GM20431 (cell line): ENCODE measurements around the gene TPBGL.

Source experiments
- in situ Hi-C: fragments of 300-500 bp; cut with MseI, MboI; formaldehyde crosslinking; loops from one replicate; pipeline ENCODE4 v1.15.0; 2020; ENCODE audit warnings: low sequenced_read_pairs; ENCODE audit not compliant: unreplicated experiment

TPBGL gene

DNA sequence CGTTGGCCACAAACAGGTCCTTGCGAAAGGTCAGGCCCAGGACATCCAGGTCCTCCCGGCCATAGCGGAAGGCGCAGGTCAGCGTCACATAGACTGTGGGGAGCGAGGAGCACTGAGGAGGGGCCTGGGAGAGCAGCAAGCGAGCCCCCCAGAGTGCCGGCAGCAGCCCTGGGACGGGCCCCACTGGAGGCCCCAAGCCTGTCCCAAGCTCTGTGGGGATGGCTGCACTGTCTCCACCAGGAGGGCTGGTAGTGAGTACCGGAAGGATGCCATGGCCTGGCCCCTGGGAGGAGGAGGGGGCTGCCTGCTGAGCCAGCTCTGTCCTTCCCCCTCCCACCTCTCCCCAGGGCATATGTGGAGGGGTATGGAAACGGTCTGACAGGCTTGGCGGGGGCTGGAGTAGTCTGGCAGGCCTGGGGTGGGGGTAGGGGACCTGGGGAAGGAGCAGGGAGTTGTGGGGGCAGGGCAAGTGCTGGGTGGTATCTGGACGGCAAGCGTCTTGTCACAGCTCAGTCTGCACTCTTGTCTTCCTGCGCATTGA, 42.9 kb downstream of the TPBGL start:
- in situ Hi-C loops, result no loop called here

DNA sequence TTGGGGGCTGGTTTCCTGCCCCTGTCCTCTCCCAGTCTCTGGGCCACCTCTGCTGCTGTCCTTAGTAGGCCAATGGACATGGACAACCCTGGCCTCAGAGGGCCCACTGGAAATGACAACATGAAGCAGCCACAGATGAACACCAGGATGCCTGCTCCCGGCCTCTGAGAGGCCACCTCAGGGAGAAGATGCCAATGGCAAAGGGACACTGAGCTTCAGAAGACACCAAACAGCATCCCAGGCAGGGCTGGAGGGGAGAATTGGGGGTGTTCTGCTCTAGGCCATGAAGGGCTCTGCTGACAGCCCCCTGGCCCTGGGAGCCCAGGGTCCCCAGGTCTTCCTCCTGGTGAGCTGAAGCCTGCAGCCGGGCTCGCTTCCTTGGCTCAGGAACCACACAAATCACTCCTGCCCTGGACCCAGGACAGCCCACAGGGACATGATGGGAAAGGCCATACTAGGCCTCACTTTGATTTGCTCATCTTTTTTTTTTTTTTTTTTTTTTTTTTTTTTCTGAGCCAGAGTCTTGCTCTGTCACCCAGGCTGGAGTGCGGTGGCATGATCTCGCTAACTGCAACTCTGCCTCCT, 45.3 kb downstream of the TPBGL start:
- in situ Hi-C loops, result no loop called here

DNA sequence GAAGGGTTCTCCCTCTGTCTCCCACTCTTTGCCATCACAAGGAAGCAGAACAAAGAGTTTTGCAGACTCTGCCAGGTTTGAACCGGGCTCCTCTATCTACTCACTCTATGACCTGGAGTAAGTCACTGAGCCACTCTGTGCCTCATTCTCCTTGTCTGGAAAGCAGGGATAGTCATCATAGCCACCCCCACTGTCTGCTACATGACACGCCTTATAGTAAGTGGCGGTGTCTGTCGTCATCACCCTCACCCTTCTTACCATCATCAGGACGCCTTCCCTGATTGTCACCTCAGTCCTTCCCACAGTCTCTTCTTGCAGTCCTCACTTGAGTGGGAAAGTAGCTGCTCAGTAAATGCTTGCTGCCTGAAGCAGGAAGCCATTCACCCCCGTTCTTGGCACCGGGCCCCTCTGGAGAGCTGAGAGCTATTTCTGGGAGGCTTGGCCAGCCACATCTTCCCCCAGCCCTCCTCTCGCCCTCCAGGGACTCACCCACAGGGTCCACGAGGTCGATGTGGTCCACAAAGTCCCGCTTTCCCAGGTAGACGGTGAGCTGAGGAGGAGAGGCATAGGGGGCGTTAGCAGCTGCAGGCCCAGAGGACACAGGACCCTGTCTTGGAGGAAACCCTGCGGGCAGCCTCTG, 46.4 kb downstream of the TPBGL start:
- in situ Hi-C loops, result no loop called here

DNA sequence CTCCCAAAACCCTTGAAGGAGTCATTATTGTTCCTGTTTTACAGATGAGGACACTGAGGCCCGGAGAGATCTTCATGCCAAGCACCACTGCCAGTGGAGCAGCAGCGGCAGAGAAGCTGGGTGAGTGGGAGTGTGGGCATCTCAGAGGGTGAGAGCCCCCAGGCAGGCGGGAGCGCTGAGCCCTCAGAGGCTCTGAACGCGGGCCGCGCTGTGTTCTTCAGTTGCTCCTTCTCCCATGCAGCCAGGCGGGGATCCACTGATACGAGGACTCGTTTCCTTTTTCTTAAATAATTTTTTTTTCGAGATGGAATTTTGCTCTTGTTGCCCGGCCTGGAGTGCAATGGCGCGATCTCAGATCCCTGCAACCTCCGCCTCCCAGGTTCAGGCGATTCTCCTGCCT, 47.0 kb downstream of the TPBGL start:
- in situ Hi-C loops, result no loop called here

DNA sequence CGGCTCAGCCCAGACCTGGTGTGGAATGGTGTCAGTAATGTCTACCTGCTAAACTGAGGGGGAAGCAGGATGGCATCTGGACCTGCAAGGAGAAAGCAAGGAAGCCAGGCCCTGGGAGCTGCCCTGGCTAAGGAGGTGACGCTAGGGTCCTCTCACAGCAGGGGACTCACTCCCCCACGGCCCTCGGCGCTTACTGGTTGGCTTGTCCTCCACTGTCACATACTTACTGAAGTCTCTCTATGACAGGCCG, 48.9 kb downstream of the TPBGL start:
- in situ Hi-C loops, result no loop called here

DNA sequence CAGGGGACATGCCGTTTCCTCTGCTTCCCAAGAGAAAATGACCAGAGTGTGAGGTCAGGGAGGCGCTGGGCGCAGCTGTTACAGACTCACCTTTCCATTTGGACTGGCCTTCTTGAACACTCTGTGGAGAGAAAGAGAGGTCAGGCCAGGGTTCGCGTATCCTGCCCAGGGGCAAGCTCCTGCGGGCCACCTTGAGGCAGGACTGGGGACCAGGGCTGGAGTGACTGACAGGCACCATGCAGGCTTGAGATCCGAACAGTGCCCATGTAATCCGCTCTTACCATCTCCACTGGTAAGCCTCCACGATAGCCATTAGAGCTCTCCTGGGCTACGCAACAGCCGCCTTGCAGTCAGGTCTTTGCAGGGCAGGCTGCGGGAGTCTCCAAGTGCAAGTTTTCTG, 49.3 kb downstream of the TPBGL start:
- in situ Hi-C loops, result no loop called here

DNA sequence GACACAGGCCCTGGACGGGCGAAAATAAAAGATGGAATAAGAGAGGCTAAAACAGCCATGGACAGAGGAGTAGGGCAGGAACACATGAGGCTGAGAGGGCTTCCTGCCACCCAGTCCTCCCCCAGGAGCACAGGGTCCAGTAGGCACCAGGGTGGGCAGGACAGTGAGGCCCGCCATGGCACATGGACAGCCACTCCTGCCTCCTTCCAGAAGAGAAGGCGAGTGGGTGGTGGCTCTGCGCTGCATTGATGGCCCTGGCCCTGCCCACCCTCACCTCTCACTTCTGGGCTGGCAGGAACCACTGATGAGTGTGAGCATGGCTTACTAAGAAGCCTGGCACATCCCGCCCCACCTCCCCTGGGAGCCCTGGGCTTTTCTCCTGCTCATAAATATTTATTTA, 51.2 kb downstream of the TPBGL start:
- in situ Hi-C loops, result no loop called here

DNA sequence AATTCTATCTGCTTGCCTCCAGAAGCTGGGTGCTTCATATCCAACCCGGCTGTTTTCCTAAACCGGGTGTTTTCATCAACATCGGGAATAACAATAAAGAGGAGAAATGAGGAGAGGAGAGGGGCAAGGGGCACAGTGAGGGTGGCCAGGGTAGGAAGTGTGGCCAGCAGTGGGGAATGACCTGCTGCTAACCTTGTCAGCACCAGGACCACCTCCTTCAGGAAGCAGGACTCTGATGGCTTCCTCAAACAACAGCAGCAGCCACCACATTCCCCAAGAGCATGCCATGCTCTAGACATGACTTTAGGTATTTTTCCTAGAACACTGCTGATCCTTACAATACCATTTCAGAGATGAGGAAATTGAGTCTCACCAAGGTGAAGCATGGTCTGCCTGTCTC, 52.4 kb downstream of the TPBGL start:
- in situ Hi-C loops, result no loop called here
